Fibroblast of mammary gland (primary cell): Measurements from ENCODE around the gene ZNF805.
"Not testable (repeated sequence)": the region's sequence is repeated elsewhere in the genome, so short reads cannot be mapped to it uniquely, and the experiment has no call there.

Source experiments
- DNase-seq: peaks from one replicate; pipeline ENCODE4 v3.0.0-alpha.2; 2010; ENCODE audit warnings: low read depth
- H3K4me3 ChIP-seq: 2 replicates; pipeline ENCODE4 v1.5.1; 2011; ENCODE audit warnings: low read depth, mild to moderate bottlenecking, low read length, moderate library complexity; ENCODE audit not compliant: control insufficient read depth
- TF ChIP-seq, protein P1 (sequence below): conservative IDR thresholded peaks from 2 replicates; pipeline ENCODE4 v1.5.1; 2011; ENCODE audit warnings: low read depth, low read length, inconsistent platforms; ENCODE audit not compliant: control insufficient read depth, insufficient read depth

The ZNF805 gene

DNA sequence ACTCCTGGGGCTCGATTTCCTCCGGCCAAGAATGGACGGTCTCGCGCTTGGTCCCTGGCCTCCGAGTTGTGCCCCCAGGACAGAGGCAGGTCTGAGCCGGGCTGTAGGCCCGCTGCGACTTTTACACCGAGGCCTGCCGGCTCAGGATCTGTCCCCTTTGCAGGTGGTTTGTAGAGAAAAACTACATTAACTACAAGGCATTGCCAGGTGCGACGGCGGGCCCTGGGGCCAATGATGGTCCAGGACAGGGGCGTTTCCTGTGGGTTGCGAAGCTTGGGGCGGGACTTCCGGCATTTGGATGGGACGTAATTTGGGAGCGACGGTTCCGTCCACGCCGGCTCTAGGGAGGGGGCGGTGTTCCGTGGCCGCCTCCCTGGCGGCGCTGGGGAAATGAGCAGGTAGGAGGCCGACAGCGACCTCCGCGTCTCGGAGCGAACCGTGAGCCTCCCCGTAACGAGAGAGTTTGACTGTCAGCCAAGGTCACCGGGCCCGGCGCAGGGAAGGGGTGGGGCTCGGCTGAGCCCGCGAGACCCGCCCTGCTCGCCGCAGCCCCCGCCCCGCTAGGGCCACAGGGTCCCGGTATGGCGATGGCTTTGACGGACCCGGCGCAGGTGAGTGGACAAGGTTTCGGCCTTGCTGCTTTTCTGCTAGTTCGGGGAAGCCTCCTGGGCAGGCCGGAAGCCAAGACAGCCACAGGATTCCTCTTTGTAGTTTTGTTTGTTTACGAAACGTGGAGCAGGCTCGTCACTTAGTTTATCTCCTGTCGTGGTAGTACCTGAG is at the start of gene ZNF805:
Gene ZNF805 (plus strand): TSS at position 322 of the 780 bp plus-strand sequence. CDS start 260 bp downstream, at position 582.
- TF ChIP-seq, protein P1, sequence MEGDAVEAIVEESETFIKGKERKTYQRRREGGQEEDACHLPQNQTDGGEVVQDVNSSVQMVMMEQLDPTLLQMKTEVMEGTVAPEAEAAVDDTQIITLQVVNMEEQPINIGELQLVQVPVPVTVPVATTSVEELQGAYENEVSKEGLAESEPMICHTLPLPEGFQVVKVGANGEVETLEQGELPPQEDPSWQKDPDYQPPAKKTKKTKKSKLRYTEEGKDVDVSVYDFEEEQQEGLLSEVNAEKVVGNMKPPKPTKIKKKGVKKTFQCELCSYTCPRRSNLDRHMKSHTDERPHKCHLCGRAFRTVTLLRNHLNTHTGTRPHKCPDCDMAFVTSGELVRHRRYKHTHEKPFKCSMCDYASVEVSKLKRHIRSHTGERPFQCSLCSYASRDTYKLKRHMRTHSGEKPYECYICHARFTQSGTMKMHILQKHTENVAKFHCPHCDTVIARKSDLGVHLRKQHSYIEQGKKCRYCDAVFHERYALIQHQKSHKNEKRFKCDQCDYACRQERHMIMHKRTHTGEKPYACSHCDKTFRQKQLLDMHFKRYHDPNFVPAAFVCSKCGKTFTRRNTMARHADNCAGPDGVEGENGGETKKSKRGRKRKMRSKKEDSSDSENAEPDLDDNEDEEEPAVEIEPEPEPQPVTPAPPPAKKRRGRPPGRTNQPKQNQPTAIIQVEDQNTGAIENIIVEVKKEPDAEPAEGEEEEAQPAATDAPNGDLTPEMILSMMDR: no peak
- peak within 1 kb of the TSS; percentile 97 for H3K4me3 ChIP-seq
- DNase-seq: peak; percentile 88

DNA sequence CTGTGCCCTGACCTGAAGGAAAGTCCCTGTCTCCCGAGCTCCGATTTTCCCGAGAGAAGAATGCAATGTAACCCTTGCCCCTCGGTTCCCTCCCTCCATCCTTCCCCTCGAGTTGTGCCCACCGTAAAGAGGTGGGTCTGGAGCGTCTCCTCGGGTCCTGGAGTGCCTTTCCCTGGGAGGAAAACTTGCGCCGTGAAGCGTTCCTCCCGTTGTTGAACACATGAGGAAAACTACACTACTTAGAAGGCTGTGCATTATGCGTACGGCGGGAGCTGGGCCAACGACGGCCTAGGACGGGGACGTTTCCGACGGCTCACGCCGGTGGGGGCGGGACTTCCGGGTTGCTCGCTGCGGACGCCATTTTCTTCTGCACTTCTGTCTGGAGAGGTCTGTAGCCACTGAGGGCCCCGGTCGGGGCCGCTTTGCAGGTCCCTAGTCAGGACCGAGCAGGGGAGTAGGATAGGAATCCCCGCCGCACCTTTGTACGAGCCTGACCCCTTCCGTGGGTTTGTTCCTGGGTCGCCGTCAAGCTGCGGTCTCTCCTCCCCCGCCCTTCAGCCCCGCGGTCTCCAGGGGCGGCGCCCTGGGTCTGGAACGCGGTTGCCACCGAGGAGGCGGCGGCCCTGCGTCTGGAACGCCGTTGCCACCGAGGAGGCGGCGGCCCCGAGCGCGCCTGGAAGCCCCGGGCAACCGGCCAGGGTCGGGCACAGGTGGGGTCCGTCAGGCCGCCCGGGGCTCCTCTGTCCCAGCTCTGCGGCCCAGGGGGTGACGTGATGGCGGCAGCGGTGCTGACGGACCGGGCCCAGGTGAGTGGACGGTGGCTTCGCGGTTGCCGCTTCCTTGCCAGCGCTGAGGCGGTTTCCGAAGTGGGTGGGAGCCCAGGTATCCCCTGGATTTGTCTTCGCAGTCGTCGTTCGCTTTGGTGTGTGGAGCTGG is 49.0 kb upstream of the ZNF805 start, which contains the start of gene ZNF264:
Gene ZNF264 (plus strand): TSS at position 360 of the 936 bp plus-strand sequence. CDS start 414 bp downstream, at position 774.
- peak; percentile 89 for DNase-seq
- TF ChIP-seq, protein P1: no peak
- H3K4me3 ChIP-seq: peak within 1 kb of the TSS; percentile 91

DNA sequence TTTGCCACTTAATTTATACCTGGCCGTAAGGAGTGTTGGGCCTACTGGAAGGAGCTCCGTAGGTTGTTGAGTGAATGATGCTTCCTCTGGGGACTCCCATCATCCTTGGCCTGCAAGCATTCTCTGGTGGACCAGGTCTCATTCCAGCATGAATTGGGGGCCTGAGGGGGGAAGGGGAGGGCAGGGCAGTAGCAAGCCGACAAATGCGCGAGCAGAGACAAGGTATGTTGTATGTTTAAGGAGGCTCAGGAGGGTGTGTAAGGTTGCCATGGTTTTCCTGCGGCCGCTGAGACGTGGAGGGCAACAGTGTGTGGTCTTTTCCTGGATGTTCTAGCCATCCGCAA is 48.4 kb upstream of the ZNF805 start:
- no peak for DNase-seq
- H3K4me3 ChIP-seq: peak overlapping the region; percentile 91
- TF ChIP-seq, protein P1: no peak

DNA sequence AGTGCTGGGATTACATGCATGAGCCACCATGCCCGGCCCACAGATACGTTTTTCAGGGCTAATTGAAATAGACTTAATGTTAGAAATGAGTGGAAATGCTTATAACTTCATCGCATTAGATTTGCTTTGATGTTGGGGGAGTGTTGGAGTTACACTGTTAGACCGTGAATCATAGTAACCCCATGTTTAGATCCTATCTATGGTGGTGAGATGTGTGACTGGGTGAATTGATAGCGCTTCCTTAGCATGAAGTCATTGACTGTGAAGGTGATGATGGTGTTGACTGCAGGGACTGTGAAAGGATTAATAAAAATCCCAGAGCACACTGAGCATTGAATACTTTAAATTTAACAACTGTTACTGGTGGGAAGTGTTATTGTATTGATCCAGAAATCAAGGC is 47.4 kb upstream of the ZNF805 start:
- no peak overlapping the region for H3K4me3 ChIP-seq
- TF ChIP-seq, protein P1: no peak
- DNase-seq: no peak

DNA sequence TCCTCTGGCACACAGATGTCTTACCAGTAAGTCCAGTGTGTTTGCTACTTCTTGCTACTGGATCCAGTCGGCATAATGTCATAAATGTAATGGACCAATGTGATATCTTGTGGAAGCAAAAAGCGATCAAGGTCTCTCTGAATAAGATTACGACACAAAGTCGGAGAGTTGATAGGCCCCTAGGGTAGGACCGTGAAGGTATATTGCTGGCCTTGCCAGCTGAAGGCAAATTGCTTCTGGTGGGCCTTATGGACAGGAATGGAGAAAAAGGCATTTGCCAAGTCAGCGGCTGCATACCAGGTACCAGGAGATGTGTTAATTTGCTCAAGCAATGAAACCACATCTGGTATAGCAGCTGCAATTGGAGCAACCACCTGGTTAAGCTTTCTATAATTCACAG is 42.6 kb upstream of the ZNF805 start:
- not testable (repeated sequence) for DNase-seq

DNA sequence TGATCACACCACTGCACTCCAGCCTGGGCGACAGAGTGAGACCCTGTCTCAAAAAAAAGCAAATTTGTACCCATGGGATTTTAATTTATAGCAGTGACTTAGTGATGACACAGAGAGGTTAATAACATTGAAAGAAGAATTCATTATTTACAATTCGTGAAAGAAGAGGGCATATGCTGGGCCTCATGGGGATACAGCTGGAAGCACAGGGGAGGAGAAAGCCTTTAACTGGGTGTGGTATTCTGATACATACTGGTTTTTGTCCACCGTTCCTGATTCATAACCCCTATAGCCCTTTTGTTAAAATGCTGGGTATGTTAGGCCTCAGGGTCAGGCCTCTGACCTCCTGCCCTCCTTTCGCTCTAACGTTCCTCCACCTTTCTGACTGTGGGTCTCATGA is 38.3 kb upstream of the ZNF805 start:
- H3K4me3 ChIP-seq: no peak overlapping the region
- no peak for DNase-seq
- TF ChIP-seq, protein P1: no peak

More for the DNA sequence above, 42.6 kb upstream of the ZNF805 start:
- H3K4me3 ChIP-seq: not testable (repeated sequence)

DNA sequence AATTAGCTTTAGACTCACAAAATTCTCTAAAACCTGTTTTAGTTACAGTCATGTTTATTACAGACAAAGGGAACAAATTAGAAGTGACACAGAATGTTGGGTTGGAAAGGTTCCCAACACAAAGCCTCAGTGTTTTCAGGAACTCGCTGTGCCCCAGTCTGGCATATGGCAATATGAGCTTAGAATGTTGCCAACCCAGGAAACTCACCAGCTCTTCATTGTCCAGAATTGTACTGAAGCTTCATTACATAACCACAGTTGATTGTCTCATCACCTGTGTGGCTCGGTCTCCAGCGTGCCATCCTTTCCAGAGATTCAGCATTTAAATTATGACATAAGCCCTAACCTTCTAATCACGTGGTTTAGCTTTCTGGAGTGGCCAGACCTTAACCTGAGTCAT is 30.1 kb upstream of the ZNF805 start:
- H3K4me3 ChIP-seq: no peak overlapping the region
- TF ChIP-seq, protein P1: no peak
- no peak for DNase-seq
